Panc1 (cell line): ENCODE data around the gene MED12L.

Experiments used
- CTCF ChIP-seq: fragments of 450-650 bp; IDR thresholded peaks from 2 replicates; pipeline ENCODE4 v1.5.1; 2017; ENCODE audit warnings: mild to moderate bottlenecking
- POLR2AphosphoS5 ChIP-seq: IDR thresholded peaks from 2 replicates; pipeline ENCODE4 v1.6.1; 2012; ENCODE audit warnings: mild to moderate bottlenecking, low read depth, low read length, moderate library complexity
- SIN3A ChIP-seq: IDR thresholded peaks from 2 replicates; pipeline ENCODE4 v1.6.1; 2012; ENCODE audit warnings: low read depth, mild to moderate bottlenecking, low read length, moderate library complexity, borderline replicate concordance; ENCODE audit not compliant: insufficient read depth

GRCh38 chr3:151106311-151106710 is 20.8 kb downstream of the MED12L start:
- TF ChIP-seq CTCF (no peak), SIN3A (no peak), POLR2AphosphoS5 (no peak)
